Measurements from ENCODE around the gene CARMIL1. TPM values are rescaled to one million over a fixed set of nuclear protein-coding genes. Genes with fewer than 3 reads are reported as not detected.

Gene CARMIL1
- total and polyA plus RNA-seq, 12 donors: 9.2 to 36.2 (median 14.5) TPM

DNA sequence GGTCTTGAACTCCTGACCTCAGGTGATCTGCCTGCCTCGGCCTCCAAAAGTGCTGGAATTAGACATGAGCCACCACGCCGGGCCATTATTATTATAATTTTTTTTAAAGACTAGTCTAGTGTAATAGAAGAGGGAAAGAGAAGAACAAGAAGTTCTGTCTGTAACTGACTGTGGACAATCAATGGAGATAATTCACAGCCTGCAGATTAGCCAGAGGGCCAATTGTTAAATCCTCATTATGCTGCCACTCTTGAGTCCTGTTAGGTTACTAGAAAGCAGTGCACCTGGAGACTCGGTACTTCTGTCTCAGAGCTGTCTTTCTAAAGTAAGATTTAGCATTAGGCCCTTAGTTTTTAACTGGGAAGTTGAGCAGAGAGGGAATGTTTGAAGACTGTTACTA, 37.5 kb downstream of the CARMIL1 start:
- H3K9me3 ChIP-seq (replicated peaks in 1 of 3): no peaks in the 10 kb centered on the region

DNA sequence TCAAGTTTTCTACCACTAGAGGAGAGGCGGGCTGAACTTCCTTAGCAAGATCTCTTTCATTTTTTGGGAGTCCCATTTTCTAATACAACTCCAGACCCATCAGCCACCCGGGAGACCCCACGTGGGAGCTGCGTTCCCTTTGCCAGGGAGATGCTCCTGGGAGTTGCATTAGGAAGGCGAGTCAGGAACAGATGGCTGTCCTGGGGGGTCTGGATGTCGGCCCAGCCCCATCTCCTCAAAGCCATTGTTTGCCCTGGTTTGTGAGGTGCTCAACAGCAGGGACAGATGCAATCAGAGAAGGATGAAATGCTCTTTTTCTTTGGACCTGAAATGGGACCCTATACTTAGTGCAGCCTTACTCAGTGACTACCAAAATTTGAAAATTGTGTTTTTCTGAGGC, 39.4 kb downstream of the CARMIL1 start:
- DNase-seq: no peak
- WGBS, 4 donors: 90 to 100% (median 95%) methylated on average over 5 to 6 of the region's 6 CpGs
- Histone ChIP-seq H3K27me3 (no peaks in the 10 kb centered on the region), H3K9me3 (replicated peaks in 1 of 3) (no peaks in the 10 kb centered on the region), H3K4me3 (no peak overlapping the region), H3K36me3 (replicated peaks in 1 of 2) (no peaks in the 10 kb centered on the region), H3K27ac (no peak overlapping the region), H3K4me1 (replicated peaks in 1 of 2) (peaks cover 0 to 8% of the 10 kb centered on the region in 2 donors)
- intact Hi-C loops (cut with DNase I): no loop called here
- TF ChIP-seq, protein P1, sequence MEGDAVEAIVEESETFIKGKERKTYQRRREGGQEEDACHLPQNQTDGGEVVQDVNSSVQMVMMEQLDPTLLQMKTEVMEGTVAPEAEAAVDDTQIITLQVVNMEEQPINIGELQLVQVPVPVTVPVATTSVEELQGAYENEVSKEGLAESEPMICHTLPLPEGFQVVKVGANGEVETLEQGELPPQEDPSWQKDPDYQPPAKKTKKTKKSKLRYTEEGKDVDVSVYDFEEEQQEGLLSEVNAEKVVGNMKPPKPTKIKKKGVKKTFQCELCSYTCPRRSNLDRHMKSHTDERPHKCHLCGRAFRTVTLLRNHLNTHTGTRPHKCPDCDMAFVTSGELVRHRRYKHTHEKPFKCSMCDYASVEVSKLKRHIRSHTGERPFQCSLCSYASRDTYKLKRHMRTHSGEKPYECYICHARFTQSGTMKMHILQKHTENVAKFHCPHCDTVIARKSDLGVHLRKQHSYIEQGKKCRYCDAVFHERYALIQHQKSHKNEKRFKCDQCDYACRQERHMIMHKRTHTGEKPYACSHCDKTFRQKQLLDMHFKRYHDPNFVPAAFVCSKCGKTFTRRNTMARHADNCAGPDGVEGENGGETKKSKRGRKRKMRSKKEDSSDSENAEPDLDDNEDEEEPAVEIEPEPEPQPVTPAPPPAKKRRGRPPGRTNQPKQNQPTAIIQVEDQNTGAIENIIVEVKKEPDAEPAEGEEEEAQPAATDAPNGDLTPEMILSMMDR (IDR thresholded peaks at IDR 0.05): no peak
- TF ChIP-seq POLR2A (IDR thresholded peaks at IDR 0.05): no peak

More for the DNA sequence above, 37.5 kb downstream of the CARMIL1 start:
- DNase-seq: no peak
- no peak for TF ChIP-seq POLR2A (IDR thresholded peaks at IDR 0.05)
- TF ChIP-seq, protein P1 (IDR thresholded peaks at IDR 0.05): no peak
- H3K4me1 ChIP-seq (replicated peaks in 1 of 2): peaks cover 4 to 27% of the 10 kb centered on the region in 2 donors
- 83 to 91% (median 88%) methylated on average over 4 of the region's 4 CpGs for WGBS, 4 donors
- no peaks in the 10 kb centered on the region for H3K36me3 ChIP-seq (replicated peaks in 1 of 2)
- no peak overlapping the region for H3K27ac ChIP-seq
- no peak overlapping the region for H3K4me3 ChIP-seq
- intact Hi-C loops (cut with DNase I): no loop called here
- H3K27me3 ChIP-seq: no peaks in the 10 kb centered on the region

DNA sequence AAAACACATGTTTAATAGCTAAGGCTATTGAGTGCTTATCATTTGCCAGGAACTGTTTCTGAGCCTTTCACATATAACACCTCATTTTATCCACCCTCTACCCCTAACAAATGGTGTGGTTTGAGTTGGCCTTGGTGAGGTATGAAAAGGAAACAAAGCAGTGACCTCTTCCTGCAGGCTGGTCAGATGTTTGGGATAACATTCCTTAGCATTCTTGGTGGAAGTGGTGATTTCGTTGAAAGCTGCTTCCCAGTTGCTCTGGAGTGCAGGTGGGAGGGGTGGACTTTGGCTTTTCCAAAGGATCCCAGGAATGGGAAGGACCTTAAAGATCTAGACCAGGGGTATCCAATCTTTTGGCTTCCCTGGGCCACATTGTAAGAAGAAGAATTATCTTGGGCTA, 41.3 kb downstream of the CARMIL1 start:
- Histone ChIP-seq H3K27me3 (no peaks in the 10 kb centered on the region), H3K4me1 (replicated peaks in 1 of 2) (peaks cover 0 to 5% of the 10 kb centered on the region in 2 donors), H3K27ac (no peak overlapping the region), H3K9me3 (replicated peaks in 1 of 3) (no peaks in the 10 kb centered on the region), H3K36me3 (replicated peaks in 1 of 2) (no peaks in the 10 kb centered on the region), H3K4me3 (no peak overlapping the region)
- 0 to 81% (median 32%) methylated on average over 1 of the region's 1 CpG for WGBS, 4 donors
- intact Hi-C loops (cut with DNase I): no loop called here
- TF ChIP-seq, protein P1 (IDR thresholded peaks at IDR 0.05): no peak
- TF ChIP-seq POLR2A (IDR thresholded peaks at IDR 0.05): no peak
- DNase-seq: no peak

GRCh38 chr6:25322692-25323091, 43.5 kb downstream of the CARMIL1 start:
- Histone ChIP-seq H3K27me3 (no peaks in the 10 kb centered on the region), H3K9me3 (replicated peaks in 1 of 3) (no peaks in the 10 kb centered on the region), H3K27ac (no peak overlapping the region), H3K4me3 (no peak overlapping the region), H3K4me1 (replicated peaks in 1 of 2) (peaks cover 0 to 6% of the 10 kb centered on the region in 2 donors), H3K36me3 (replicated peaks in 1 of 2) (no peaks in the 10 kb centered on the region)
- intact Hi-C loops (cut with DNase I): no loop called here
- DNase-seq: no peak
- no peak for TF ChIP-seq POLR2A (IDR thresholded peaks at IDR 0.05)
- TF ChIP-seq, protein P1 (IDR thresholded peaks at IDR 0.05): no peak
- WGBS, 4 donors: 88 to 98% (median 96%) methylated on average over 2 of the region's 2 CpGs
